ENCODE measurements around the gene EGF. TPM values are rescaled to one million over a fixed set of nuclear protein-coding genes. Genes with fewer than 3 reads are reported as not detected.

Gene EGF
- total and polyA plus RNA-seq, 12 donors: 0.54 to 16.4 (median 11.7) TPM

DNA sequence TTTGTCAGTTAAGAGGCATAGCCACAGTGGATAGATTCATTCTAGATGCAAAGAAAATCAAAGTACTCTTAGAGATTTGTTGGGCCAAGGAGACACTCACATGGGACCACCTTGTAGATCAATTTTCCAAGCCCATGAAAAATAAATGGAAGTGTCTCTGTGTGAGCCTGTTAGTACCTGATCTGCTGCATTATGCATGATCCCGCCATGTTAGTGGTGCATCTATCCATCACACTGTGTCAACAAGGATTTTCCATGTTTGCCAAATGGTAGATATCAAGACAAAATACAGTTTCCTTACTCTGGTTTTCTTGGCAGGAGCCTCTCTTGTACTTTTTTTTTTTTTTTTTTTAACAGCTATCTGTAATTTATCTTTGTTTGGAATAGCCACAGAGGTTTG, 112.4 kb downstream of the EGF start:
- Histone ChIP-seq H3K27ac (no peak overlapping the region), H3K36me3 (no peaks in the 10 kb centered on the region), H3K9me3 (no peaks in the 10 kb centered on the region), H3K4me3 (no peak overlapping the region), H3K27me3 (peaks cover 0 to 58% (median 0%) of the 10 kb centered on the region in 7 donors), H3K4me1 (no peaks in the 10 kb centered on the region)
- ATAC-seq (no peak), DNase-seq (no peak)
- no peak for TF ChIP-seq CTCF (IDR thresholded peaks at IDR 0.05)
- intact Hi-C loops (cut with DNase I): no loop called here
- WGBS, 2 donors: 89% methylated on average over 1 of the region's 1 CpG

DNA sequence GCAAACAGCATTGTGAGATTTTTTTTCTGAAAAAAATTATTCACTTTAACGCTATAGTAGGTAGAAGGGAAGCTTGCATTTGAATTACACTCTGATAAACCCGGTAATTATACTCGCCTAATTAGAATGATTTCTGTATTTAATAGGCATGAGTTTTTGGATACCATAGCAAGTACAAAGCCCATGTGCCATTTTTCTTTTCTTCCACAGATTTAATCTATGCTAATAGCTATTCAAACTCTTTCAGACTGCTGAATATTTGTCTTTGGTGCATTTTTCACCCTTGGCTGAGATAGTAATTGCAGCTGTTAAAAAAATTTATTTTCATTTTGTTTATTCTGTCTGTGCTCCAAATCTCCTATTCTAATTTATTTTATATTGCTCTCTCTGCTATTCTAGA, 113.0 kb downstream of the EGF start:
- H3K4me3 ChIP-seq: no peak overlapping the region
- H3K27ac ChIP-seq: no peak overlapping the region
- intact Hi-C loops (cut with DNase I): no loop called here
- no peaks in the 10 kb centered on the region for H3K9me3 ChIP-seq
- DNase-seq (no peak), ATAC-seq (no peak)
- peaks cover 0 to 59% (median 0%) of the 10 kb centered on the region in 7 donors for H3K27me3 ChIP-seq
- TF ChIP-seq CTCF (IDR thresholded peaks at IDR 0.05): no peak
- H3K4me1 ChIP-seq: no peaks in the 10 kb centered on the region
- 88 to 89% methylated on average over 3 of the region's 3 CpGs for WGBS, 2 donors
- H3K36me3 ChIP-seq: no peaks in the 10 kb centered on the region

- no peak overlapping the region for H3K4me3 ChIP-seq
- WGBS, 2 donors: 84 to 90% methylated on average over 7 of the region's 7 CpGs
- ATAC-seq: peak in 2 of 8 donors; percentile 38 to 67
- intact Hi-C loops (cut with DNase I): no loop called here
- no peak for DNase-seq
- no peaks in the 10 kb centered on the region for H3K36me3 ChIP-seq
- no peak for TF ChIP-seq CTCF (IDR thresholded peaks at IDR 0.05)
- H3K27ac ChIP-seq: no peak overlapping the region
- H3K4me1 ChIP-seq: peaks cover 0 to 24% (median 0%) of the 10 kb centered on the region in 9 donors
- H3K27me3 ChIP-seq: peaks cover 0 to 75% (median 14%) of the 10 kb centered on the region in 7 donors
- H3K9me3 ChIP-seq: peaks cover 0 to 3% (median 0%) of the 10 kb centered on the region in 11 donors
Measured at GRCh38 chr4:110032603-110033002, 119.9 kb downstream of the EGF start.

GRCh38 chr4:110033355-110034025, 120.8 kb downstream of the EGF start:
- peaks cover 0 to 24% (median 0%) of the 10 kb centered on the region in 9 donors for H3K4me1 ChIP-seq
- TF ChIP-seq CTCF (IDR thresholded peaks at IDR 0.05): no peak
- no peak for ATAC-seq

More at GRCh38 chr4:110033355-110034025, 120.8 kb downstream of the EGF start:
- no peak overlapping the region for H3K27ac ChIP-seq
- H3K9me3 ChIP-seq: peaks cover 0 to 3% (median 0%) of the 10 kb centered on the region in 11 donors
- no peak overlapping the region for H3K4me3 ChIP-seq
- DNase-seq: no peak
- H3K27me3 ChIP-seq: peaks cover 0 to 75% (median 14%) of the 10 kb centered on the region in 7 donors
- intact Hi-C loops (cut with DNase I): no loop called here
- H3K36me3 ChIP-seq: no peaks in the 10 kb centered on the region
- WGBS, 2 donors: 81 to 86% methylated on average over 8 of the region's 8 CpGs
